Fibroblast of skin of left quadriceps (primary cell): ENCODE results near the gene SETSIP.
"Not testable (repeated sequence)": the region's sequence is repeated elsewhere in the genome, so short reads cannot be mapped to it uniquely, and the experiment has no call there.

Source experiments
- DNase-seq, 2 experiments: peaks; one replicate each; pipeline ENCODE4 v3.0.0-alpha.2; 2013; ENCODE audit warnings: low read depth in 2 of 2

Gene SETSIP, protein sequence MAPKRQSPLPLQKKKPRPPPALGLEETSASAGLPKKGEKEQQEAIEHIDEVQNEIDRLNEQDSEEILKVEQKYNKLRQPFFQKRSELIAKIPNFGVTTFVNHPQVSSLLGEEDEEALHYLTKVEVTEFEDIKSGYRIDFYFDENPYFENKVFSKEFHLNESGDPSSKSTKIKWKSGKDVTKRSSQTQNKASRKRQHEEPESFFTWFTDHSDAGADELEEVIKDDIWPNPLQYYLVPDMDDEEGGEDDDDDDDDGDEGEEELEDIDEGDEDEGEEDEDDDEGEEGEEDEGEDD

DNA sequence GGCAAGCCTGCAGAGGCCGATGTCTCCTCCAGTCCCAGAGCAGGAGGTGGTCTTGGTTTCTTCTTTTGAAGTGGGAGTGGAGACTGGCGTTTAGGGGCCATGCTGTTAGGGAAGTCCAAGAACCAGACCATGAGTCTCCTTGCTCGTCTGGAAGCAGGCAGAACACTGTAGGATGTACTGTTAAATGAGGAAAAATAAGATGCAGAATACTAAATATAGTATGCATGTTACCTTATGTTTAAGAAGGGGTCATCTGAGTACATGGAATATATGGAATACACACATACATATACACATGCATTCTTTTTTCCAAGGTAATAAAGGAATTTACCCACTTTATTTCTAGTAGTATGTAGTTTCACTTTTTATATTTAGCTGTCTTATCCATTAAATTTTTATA is at the start of gene SETSIP:
TSS of gene SETSIP (minus strand) at position 101 of the 400 bp plus-strand sequence. CDS start at position 101, 0 bp downstream.
- no peak for DNase-seq

DNA sequence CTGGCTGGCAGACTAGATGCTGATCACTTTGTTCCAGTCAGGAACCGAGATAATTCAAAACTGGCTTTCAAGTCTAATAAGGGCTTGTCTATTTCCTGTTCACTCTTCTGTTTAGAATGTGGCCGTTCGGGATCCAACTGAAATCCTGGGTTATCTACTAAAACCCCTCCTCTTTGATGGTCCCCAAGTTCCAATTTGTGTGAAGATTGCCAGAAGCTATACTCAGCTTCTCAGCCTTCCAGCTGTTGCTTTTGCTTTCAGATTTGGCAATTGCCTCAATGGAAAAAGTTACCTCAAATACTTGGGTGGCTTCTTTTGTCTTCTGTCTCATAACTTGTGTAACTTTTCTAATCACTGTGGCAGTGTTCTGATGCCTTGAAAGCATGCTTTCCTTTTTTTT is 48.7 kb upstream of the SETSIP start:
- no peak for DNase-seq

- DNase-seq = no peak
Measured at GRCh38 chr1:92118826-92119225, 43.6 kb upstream of the SETSIP start.

GRCh38 chr1:92117526-92117925 is 42.3 kb upstream of the SETSIP start:
- DNase-seq = no peak

DNA sequence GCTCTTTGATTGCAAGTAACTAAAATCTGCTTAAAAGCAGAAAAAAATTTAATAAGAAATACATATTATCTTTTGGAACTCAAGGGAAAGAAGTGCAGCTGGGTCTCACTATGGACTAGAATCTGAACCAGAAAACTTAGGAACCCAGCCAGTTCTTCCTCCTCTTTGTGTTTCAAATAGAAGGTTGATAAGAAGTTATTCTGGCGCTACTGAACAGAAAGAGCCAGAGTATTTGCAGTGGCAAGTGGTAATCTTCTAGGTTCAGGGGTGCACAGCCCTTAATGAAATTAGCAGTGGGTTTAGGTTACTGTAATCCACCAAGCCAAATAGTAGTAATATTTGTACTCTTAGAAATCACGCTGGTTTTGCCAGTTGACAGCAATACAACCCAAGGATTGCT is 33.4 kb upstream of the SETSIP start:
- DNase-seq = no peak

DNA sequence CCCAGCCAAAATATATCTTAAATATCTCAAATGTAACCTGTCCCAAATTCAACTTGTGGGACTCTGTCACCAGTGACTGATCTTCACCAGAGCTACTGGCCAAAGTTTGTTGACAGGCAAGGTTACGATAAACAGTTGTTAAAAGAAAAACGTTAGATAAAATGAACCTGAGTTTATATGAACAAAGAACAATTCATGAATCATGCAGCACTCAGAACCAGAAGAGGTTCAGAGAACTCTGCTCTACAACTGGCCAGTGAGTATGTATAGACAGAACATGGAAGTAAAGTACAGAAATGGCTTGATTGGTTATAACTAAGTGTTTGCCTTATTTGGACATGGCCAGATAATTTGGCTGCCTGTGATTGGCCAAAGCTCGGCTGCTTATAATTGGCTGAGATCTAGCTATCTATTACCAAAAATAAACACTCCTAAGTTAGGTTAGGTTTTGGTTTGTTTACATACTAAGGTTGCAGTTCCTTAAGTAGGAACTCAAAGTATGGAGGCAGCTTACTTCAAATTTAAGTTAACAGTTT is 30.4 kb upstream of the SETSIP start:
- DNase-seq = no peak

GRCh38 chr1:92096317-92096716 is 21.1 kb upstream of the SETSIP start:
- no peak for DNase-seq

GRCh38 chr1:92095874-92096273 is 20.7 kb upstream of the SETSIP start:
- no peak for DNase-seq

GRCh38 chr1:92094595-92094994 is 19.4 kb upstream of the SETSIP start:
- no peak for DNase-seq

- no peak for DNase-seq
Measured at GRCh38 chr1:92094090-92094489, 18.9 kb upstream of the SETSIP start.

GRCh38 chr1:92091625-92092024 is 16.4 kb upstream of the SETSIP start:
- no peak for DNase-seq

DNA sequence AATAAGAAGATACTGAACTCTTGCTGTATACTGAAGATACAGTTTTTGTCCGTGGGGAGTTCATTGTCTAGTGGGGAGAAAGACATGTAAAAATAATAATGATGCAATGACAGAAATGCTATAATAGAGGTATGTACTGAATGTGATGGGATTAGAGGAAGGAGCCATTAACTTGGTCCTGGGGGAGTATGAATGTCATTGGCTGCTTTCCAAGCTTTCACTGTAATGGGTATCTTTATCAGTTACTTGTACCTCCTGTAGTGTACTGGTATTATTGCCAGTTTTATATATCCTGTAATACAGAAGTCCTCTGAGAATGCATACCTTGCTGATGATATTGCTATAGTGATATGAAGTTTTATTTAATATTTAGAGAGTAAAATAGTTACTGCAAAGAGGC is 12.3 kb upstream of the SETSIP start:
- no peak for DNase-seq

DNA sequence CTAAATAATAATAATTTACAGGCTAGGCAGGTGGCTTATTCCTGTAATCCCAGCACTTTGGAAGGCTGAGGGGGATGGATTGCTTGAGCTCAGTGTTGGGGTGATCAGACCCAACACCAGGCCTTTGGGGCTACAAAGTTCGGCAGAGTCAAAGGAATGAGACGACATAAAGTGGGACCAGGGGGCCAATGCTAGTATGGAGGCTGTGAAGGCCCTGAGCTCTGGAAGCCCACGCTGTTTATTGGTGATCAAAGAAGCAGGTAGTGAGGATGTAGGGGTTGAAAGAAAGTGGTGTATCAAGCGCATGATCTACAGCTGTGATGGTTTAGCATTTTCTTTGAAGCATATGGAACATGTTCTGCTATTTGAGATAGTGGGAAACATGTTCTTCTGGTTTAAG is 10.5 kb upstream of the SETSIP start:
- DNase-seq = no peak

DNA sequence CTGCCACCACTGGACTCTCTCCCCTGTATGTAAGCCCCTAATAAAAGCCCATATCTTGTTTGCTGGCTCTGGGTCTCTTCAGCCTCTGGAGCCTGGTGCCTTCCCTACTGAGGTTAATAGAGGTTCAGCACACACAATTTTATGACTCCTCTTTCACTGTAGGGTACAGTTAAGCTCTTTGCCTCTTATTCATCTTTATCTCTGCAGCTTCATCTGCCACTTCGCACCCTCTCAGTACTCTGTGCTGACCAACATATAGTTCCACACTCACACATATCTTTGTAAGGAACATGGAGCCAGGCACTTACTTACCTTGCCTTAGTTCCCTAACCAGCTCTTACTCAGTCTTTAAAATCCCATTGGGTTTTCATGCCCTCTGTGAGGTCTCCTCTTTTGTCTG is 9.4 kb upstream of the SETSIP start:
- no peak for DNase-seq

DNA sequence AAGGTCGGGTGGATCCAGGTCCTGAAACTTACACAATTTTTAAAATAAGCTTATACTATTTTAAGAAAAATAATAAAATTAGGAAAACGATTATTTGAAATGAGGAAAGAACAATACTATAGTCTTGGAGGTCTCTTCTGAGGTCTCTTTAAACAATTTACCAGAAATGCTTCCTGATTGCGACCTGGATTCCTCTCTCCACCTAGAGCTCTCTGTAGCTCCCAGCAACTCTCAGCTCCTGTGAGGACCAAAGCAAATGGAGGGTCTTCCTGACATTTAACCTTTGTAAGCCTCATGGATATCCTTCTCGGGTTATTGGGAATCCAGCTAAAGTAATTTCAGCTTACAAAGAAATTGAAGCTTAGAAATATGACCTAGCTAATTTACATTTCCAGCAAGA is 5.8 kb upstream of the SETSIP start:
- DNase-seq = no peak

DNA sequence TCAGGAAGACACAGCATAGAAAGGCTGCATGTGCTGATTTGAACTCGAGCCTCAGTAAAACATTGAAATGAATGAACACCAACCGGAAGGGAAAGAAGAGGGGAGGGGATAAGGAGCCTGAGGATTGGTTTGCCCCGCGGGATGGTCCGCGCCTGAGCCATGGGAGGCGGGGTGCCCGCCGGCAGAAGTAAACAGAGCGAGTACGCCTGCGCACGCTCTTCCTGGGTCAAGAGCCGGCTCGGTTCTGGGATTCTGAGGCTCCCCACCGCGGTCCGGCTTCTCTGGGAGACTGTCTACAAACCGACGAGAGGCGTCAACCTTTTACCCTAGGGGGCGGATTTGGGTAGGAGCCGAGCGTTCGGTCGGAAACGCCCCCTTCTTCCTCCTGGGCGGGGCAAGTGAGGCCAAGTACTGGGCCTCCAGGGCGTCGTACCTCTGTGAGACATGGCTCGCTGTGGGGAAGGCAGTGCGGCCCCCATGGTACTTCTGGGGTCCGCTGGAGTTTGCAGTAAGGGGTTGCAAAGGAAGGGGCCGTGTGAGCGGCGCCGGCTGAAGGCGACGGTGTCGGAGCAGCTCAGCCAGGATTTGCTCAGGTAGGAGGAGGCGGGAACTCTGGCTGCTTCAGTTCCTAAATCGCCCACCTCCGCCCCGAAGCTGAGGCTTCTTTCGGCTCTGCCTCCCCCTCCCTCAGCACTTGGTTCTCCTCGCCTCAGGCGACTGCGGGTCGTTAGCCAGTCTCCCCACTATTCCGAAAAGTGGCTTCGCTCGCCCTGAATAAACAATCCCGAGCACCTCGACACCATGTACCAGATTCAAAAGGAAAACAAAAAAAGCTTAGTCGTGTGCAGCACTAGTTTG is 5.1 kb upstream of the SETSIP start, which contains the start of gene BTBD8:
TSS of gene BTBD8 (plus strand) at position 218 of the 858 bp plus-strand sequence. CDS start at position 445, 227 bp downstream.
- peak; percentile 42 to 46 for DNase-seq

GRCh38 chr1:92079441-92079840 is 4.2 kb upstream of the SETSIP start:
- DNase-seq = no peak

GRCh38 chr1:92078077-92078476 is 2.9 kb upstream of the SETSIP start:
- DNase-seq = not testable (repeated sequence)

GRCh38 chr1:92076363-92076762 is 1.2 kb upstream of the SETSIP start:
- no peak for DNase-seq

- not testable (repeated sequence) for DNase-seq
Measured at GRCh38 chr1:92074446-92074845, 765 bp downstream of the SETSIP start.

- no peak for DNase-seq
Measured at GRCh38 chr1:92070892-92071291, 4.3 kb downstream of the SETSIP start.

- DNase-seq = no peak
Measured at GRCh38 chr1:92066321-92066720, 8.9 kb downstream of the SETSIP start.

- DNase-seq = no peak
Measured at GRCh38 chr1:92065042-92065441, 10.2 kb downstream of the SETSIP start.
